Activated CD8-positive, alpha-beta memory T cell treated with anti-CD3 and anti-CD28 coated beads for 4 hours (primary cell): ENCODE results near the gene TENM3.

Experiments used
- DNase-seq, 2 donors: peaks; one replicate each; pipeline ENCODE4 v3.0.0-alpha.2; 2020; ENCODE audit warnings: low read depth in 2 of 2

TENM3 gene

GRCh38 chr4:182507805-182508204 lies 264.6 kb downstream of the TENM3 start:
- no peak for DNase-seq

GRCh38 chr4:182510836-182511235 lies 267.6 kb downstream of the TENM3 start:
- no peak for DNase-seq

GRCh38 chr4:182513587-182514291 lies 270.5 kb downstream of the TENM3 start:
- no peak for DNase-seq

GRCh38 chr4:182518421-182518820 lies 275.2 kb downstream of the TENM3 start:
- DNase-seq: no peak

- DNase-seq: no peak
These were observed 276.3 kb downstream of the TENM3 start for GRCh38 chr4:182519528-182519927.

GRCh38 chr4:182521011-182521410 lies 277.8 kb downstream of the TENM3 start:
- no peak for DNase-seq

- no peak for DNase-seq
These were observed 285.6 kb downstream of the TENM3 start for GRCh38 chr4:182528819-182529218.

- no peak for DNase-seq
These were observed 287.2 kb downstream of the TENM3 start for GRCh38 chr4:182530451-182530850.

- DNase-seq: no peak
These were observed 288.5 kb downstream of the TENM3 start for GRCh38 chr4:182531555-182532162.

GRCh38 chr4:182532441-182532840 lies 289.2 kb downstream of the TENM3 start:
- DNase-seq: no peak

GRCh38 chr4:182533964-182534363 lies 290.8 kb downstream of the TENM3 start:
- no peak for DNase-seq

- no peak for DNase-seq
These were observed 293.1 kb downstream of the TENM3 start for GRCh38 chr4:182536221-182536811.

- DNase-seq: no peak
These were observed 294.0 kb downstream of the TENM3 start for GRCh38 chr4:182537031-182537795.

- DNase-seq: no peak
These were observed 294.8 kb downstream of the TENM3 start for GRCh38 chr4:182538031-182538430.

- DNase-seq: no peak
These were observed 297.3 kb downstream of the TENM3 start for GRCh38 chr4:182540496-182540895.

- DNase-seq: no peak
These were observed 304.2 kb downstream of the TENM3 start for GRCh38 chr4:182547435-182547834.

- DNase-seq: no peak
These were observed 305.0 kb downstream of the TENM3 start for GRCh38 chr4:182548156-182548555.

- no peak for DNase-seq
These were observed 306.2 kb downstream of the TENM3 start for GRCh38 chr4:182549356-182549755.

- no peak for DNase-seq
These were observed 309.7 kb downstream of the TENM3 start for GRCh38 chr4:182552948-182553347.

GRCh38 chr4:182553653-182554052 lies 310.5 kb downstream of the TENM3 start:
- DNase-seq: no peak

- no peak for DNase-seq
These were observed 311.5 kb downstream of the TENM3 start for GRCh38 chr4:182554736-182555135.

- DNase-seq: no peak
These were observed 312.8 kb downstream of the TENM3 start for GRCh38 chr4:182555997-182556418.
